ENCODE measurements around the gene DHX9.
"Not testable (repeated sequence)": the region's sequence is repeated elsewhere in the genome, so short reads cannot be mapped to it uniquely, and the experiment has no call there.

Gene DHX9

DNA sequence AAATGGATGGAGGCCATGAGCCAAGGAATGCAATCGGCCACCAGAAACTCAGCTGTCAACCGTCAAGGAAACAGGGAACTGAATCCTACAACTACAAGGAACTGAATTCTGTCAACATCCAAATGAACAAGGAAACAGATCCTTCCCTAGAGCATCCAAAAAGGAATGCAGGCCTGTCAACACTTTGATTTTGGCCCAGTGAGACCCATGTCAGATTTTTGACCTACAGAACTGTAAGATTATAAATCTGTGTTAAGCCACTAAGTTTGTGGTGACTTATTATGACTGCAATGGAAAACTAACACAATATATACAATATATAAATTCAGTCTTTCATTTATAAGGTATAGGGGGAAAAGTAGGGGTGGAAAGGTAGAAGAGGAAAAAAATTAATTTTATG lies 58.5 kb downstream of the DHX9 start:
- DNase-seq, result no peak

DNA sequence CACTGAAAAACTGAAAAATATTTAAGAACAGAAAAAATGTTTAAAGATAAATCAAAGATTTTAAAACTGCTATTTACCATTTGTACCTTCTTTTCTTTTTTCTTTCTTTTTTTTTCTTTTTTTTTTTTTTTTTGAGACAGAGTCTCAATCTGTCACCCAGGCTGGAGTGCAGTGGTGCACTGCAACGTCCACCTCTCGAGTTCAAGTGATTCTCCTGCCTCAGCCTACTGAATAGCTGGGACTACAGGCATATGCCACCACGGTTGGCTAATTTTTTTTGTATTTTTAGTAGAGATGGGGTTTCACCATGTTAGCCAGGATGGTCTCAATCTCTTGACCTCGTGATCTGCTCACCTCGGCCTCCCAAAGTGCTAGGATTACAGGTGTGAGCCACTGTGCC lies 62.8 kb downstream of the DHX9 start:
- not testable (repeated sequence) for DNase-seq

DNA sequence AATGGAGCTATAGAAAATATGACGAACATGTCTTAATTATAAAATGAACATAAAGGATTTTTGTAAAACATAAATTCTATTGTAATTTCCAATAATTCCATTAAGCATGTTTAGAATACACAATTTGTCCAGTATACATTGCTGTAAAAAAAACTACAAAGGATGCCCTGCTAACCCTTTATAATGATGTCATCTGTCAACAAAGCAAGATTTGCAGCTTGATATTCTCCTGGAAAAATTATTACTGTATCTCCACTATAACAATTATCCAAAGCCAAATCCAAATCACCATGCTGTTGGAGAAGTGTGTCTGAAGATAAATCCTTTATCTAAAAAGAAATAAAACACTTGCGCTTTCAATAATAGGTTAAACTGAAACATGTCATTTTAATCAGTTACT lies 66.2 kb downstream of the DHX9 start:
- no peak for DNase-seq

DNA sequence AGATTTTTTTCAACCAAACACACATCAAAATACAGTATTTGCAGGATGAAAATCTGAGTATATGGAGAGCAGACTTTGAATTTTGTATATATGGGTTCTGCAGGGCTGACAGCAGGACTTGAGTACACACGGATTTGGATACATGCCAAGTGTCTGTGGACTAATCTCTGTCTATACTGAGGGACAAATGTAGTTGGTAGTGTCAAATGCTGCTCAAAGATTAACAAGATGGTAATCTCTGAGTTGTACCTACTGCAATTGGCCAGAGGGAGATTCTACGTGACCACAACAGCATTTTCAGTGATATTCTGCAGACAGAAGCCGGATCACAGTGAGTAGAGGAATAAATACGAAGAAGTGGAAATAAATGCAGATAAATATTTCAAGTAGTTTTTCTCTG lies 70.4 kb downstream of the DHX9 start:
- DNase-seq, result peak; percentile 14 to 17

DNA sequence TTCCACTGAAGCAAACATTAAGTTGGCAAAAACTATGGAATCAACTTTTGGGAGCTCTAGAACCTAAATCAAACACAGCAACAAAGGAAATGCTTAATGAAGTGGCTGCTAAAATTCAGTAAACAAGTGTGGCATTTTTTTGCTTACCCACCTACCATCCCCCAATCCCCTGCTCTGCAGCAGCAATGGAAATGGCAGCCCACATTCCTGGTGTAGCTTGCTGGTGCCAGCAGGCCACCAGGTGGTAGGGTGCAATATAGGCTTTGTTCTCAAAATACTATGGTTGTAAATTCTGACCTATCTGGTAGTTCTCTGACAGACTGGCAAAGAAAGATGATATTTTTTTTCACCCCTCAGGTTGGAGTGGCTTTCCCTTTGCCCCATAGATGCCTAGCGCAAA lies 71.0 kb downstream of the DHX9 start:
- DNase-seq, result peak in 1 of 2 experiments; percentile 25

DNA sequence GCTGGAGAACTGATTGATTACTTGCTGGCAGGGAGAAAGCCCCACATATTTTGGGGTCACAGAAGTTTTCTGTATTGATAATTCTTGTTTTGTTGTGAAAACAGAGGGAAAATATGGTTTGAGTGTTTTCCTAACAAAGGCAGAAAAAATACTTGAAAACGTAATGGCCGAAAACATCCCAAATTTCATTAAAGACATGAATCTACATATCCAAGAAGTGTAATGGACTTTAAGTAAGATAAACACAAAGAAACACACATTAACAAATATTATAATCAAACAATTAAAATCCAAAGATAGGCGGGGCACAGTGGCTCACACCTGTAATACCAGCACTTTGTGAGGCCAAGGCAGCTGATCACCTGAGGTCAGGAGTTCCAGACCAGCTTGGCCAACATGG lies 74.3 kb downstream of the DHX9 start:
- no peak for DNase-seq

DNA sequence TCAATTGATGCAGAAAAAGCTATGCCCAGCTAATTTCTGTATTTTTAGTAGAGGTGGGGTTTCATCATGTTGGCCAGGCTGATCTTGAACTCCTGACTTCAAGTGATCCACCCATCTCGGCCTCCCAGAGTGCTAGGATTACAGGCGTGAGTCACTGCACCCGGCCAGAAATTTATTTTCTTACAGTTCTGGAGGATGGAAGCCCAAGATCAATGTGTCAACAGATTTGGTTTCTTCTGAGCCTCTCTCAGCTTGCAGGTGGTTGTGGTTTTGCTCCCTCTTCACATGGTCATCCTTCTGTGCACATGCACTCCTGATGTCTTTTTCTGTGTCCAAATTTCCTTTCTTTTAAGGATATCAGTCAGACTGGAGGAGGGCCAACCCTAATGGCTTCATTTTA lies 78.2 kb downstream of the DHX9 start:
- no peak for DNase-seq

DNA sequence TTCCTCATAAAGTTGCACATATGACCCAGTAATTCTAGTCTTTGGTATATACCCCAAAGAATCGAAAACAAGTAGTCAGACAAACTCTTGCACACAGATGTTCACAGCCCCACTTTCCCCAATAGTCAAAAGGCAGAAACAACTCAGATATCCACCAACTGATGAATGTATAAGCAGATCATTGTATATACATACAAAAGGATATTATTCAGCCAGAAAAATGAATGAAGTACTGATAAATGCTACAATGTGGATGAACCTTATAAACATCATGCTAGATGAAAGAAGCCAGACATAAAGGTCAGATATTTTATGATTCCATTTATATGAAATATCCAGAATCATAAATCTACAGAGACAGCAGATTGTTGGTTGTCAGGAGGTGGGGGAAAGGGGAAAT lies 86.5 kb downstream of the DHX9 start:
- DNase-seq, result no peak

DNA sequence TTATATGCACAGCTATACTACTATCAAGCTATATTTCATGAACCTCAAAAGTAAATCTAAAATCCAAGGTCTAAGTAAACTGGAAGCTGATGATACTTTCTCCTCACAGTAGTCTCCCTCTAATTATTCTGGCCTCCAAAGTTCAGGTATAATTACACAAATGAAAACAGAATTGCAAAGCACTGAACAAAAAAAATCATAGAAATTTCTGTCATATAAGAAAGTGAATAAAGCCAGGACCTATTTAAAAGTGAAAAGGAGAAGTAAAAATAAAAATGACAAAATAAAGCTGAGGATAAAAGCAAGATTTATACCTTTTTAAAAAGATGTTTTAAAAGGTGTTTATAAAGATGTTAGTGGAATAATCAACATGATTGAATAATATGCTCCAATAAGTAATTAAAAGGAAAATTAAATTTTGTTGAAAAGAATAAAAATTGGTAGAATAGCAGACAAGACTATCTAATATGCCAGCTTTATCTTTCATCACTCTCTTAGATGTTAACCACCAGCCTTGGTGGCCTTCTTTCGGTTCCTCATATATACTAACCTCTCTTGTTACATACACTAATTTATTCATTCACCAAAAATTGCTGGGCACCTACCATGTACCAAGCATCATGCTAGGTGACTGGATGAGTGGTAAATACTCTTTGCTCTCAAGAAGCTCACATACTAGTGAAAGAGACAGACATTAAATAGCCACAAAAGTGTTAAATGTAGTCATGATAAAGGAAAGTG lies 88.7 kb downstream of the DHX9 start:
- no peak for DNase-seq

DNA sequence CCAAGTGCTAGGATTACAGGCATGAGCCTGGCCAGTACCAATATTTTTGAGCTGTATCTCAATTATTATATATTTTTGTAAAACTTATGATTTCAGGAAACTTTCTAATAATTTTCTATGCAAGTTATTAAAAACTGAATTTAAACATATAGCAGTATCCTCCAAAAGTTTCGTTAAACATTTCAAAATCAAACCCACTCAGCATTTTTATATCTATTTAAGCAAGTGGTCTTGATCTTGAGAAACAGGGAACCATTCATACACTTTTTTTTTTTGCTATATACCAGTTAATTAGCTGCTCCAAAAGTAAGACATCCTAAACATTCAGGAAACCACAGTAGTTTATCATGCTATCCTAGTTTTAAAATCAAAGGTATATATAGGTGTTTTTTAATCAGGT lies 91.8 kb downstream of the DHX9 start:
- no peak for DNase-seq

DNA sequence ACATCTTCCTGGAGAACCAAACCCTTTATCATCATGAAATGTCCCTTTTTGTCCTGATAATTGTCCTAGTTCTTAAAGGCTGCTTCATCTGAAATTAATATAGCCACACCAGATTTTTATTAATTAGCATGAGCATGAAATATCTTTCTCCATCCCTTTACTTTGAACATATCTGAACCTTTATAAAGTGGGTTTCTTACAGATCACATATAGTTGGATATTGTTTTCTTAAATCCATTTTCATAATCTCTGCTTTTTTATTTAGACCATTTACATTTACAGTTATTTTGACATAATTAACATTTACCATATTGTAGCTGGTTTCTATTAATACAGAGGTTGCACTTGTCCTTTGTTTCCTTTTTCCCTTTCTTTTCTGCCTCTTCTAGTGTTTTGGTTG lies 96.6 kb downstream of the DHX9 start:
- DNase-seq, result no peak

Measured in SHP77 (cell line).